HEK293T (cell line): ENCODE data around the gene VSTM4.

ENCODE experiments used
- CTCF ChIA-PET: fragments of 350-600 bp; formaldehyde crosslinking; extraction: SDS; loops from one replicate; lab custom pipeline; 2021; ENCODE audit warnings: antibody characterized with exemption, inconsistent platforms; lab: Yijun Ruan, JAX
- POLR2A ChIA-PET: fragments of 350-600 bp; formaldehyde crosslinking; extraction: SDS; loops from one replicate; lab custom pipeline; 2020; ENCODE audit warnings: antibody characterized with exemption, inconsistent platforms; lab: Yijun Ruan, JAX
- DNase-seq: peaks from one replicate; pipeline ENCODE4 v3.0.0; 2012; ENCODE audit warnings: mixed read lengths; ENCODE audit errors: extremely low spot score
- ARNT ChIP-seq: fragments of 450-650 bp; IDR thresholded peaks from 2 replicates; pipeline ENCODE4 v1.6.1; 2017; ENCODE audit warnings: mild to moderate bottlenecking
- BHLHE40 ChIP-seq: fragments of 450-650 bp; IDR thresholded peaks from 2 replicates; pipeline ENCODE4 v1.6.1; 2016; ENCODE audit warnings: mild to moderate bottlenecking, moderate library complexity, borderline replicate concordance
- CTBP1 ChIP-seq: fragments of 450-650 bp; IDR thresholded peaks from 2 replicates; pipeline ENCODE4 v1.6.1; 2016; ENCODE audit warnings: borderline replicate concordance
- ELF4 ChIP-seq: fragments of 450-650 bp; IDR thresholded peaks from 2 replicates; pipeline ENCODE4 v1.6.1; 2017; ENCODE audit warnings: antibody characterized with exemption
- FOXA1 ChIP-seq: fragments of 450-650 bp; IDR thresholded peaks from 2 replicates; pipeline ENCODE4 v1.6.1; 2016; ENCODE audit warnings: mild to moderate bottlenecking
- FOXK2 ChIP-seq: fragments of 450-650 bp; IDR thresholded peaks from 2 replicates; pipeline ENCODE4 v1.6.1; 2016; ENCODE audit warnings: mild to moderate bottlenecking
- FOXM1 ChIP-seq: fragments of 450-650 bp; IDR thresholded peaks from 2 replicates; pipeline ENCODE4 v1.6.1; 2017; ENCODE audit warnings: mild to moderate bottlenecking, borderline replicate concordance
- HDGF ChIP-seq: fragments of 450-650 bp; IDR thresholded peaks from 2 replicates; pipeline ENCODE4 v1.6.1; 2017; ENCODE audit warnings: antibody characterized with exemption, borderline replicate concordance
- L3MBTL2 ChIP-seq: fragments of 450-650 bp; conservative IDR thresholded peaks from 2 replicates; pipeline ENCODE4 v1.6.1; 2016; ENCODE audit warnings: mild to moderate bottlenecking
- LEF1 ChIP-seq: fragments of 450-650 bp; IDR thresholded peaks from 2 replicates; pipeline ENCODE4 v1.6.1; 2017; ENCODE audit warnings: mild to moderate bottlenecking, borderline replicate concordance
- NFRKB ChIP-seq: fragments of 450-650 bp; IDR thresholded peaks from 2 replicates; pipeline ENCODE4 v1.6.1; 2016; ENCODE audit warnings: mild to moderate bottlenecking, moderate library complexity
- PKNOX1 ChIP-seq: fragments of 450-650 bp; IDR thresholded peaks from 2 replicates; pipeline ENCODE4 v1.6.1; 2016
- SP1 ChIP-seq: fragments of 450-650 bp; IDR thresholded peaks from 2 replicates; pipeline ENCODE4 v1.6.1; 2017
- SUZ12 ChIP-seq: fragments of 450-650 bp; IDR thresholded peaks from 2 replicates; pipeline ENCODE4 v1.6.1; 2016; ENCODE audit warnings: mild to moderate bottlenecking
- TARDBP ChIP-seq: fragments of 450-650 bp; IDR thresholded peaks from 2 replicates; pipeline ENCODE4 v1.6.1; 2016
- ZNF384 ChIP-seq: fragments of 450-650 bp; IDR thresholded peaks from 2 replicates; pipeline ENCODE4 v1.6.1; 2016

The VSTM4 gene

GRCh38 chr10:49058463-49059255, 56.7 kb downstream of the VSTM4 start:
- TF ChIP-seq PKNOX1 (no peak), CTBP1 (no peak), FOXK2 (no peak)
- no peak for DNase-seq
- ChIA-PET CTCF (no interaction called here), POLR2A (no interaction called here)

- ChIA-PET CTCF (no interaction called here), POLR2A (no interaction called here)
- no peak for DNase-seq
- TF ChIP-seq ZNF384, result no peak
- TF ChIP-seq ELF4, result no peak
- no peak for TF ChIP-seq SUZ12
- TF ChIP-seq TARDBP, result no peak
- TF ChIP-seq FOXM1, result no peak
- TF ChIP-seq SP1, result no peak
- TF ChIP-seq L3MBTL2, result no peak
- TF ChIP-seq ARNT, result no peak
- TF ChIP-seq CTBP1, result no peak
Observed at GRCh38 chr10:49057231-49057880, 58.0 kb downstream of the VSTM4 start.

- TF ChIP-seq SP1 (no peak), LEF1 (no peak), TARDBP (no peak), ZNF384 (no peak), HDGF (no peak), FOXK2 (no peak), ELF4 (no peak), SUZ12 (no peak), BHLHE40 (no peak), CTBP1 (no peak), NFRKB (no peak), FOXA1 (no peak), PKNOX1 (no peak)
- POLR2A ChIA-PET, result no interaction called here
- DNase-seq, result no peak
- CTCF ChIA-PET, result no interaction called here
Observed at GRCh38 chr10:49056356-49056755, 59.0 kb downstream of the VSTM4 start.

GRCh38 chr10:49055221-49055849, 60.0 kb downstream of the VSTM4 start:
- ChIA-PET CTCF (no interaction called here), POLR2A (no interaction called here)
- no peak for DNase-seq
- TF ChIP-seq LEF1 (no peak), SP1 (no peak), ZNF384 (no peak), ARNT (no peak), TARDBP (no peak), FOXM1 (no peak), ELF4 (no peak), FOXK2 (no peak), CTBP1 (no peak), L3MBTL2 (no peak), BHLHE40 (no peak), FOXA1 (no peak), SUZ12 (no peak), PKNOX1 (no peak), HDGF (no peak), NFRKB (no peak)

- no peak for DNase-seq
- TF ChIP-seq HDGF (no peak), FOXM1 (no peak), LEF1 (no peak), SUZ12 (no peak), SP1 (no peak), ZNF384 (no peak), ARNT (no peak), ELF4 (no peak), FOXA1 (no peak), FOXK2 (no peak)
- POLR2A ChIA-PET, result no interaction called here
- CTCF ChIA-PET, result no interaction called here
Observed at GRCh38 chr10:49054753-49055152, 60.6 kb downstream of the VSTM4 start.

- CTCF ChIA-PET, result no interaction called here
Observed at GRCh38 chr10:49053998-49054692, 61.2 kb downstream of the VSTM4 start.

More at GRCh38 chr10:49053998-49054692, 61.2 kb downstream of the VSTM4 start:
- no peak for TF ChIP-seq L3MBTL2
- TF ChIP-seq FOXA1, result no peak
- TF ChIP-seq HDGF, result no peak
- TF ChIP-seq CTBP1, result no peak
- TF ChIP-seq SP1, result no peak
- TF ChIP-seq ARNT, result no peak
- TF ChIP-seq TARDBP, result no peak
- no peak for TF ChIP-seq PKNOX1
- TF ChIP-seq FOXK2, result no peak
- no peak for TF ChIP-seq NFRKB
- no peak for TF ChIP-seq FOXM1
- TF ChIP-seq SUZ12, result no peak
- TF ChIP-seq ELF4, result no peak
- TF ChIP-seq BHLHE40, result no peak
- no peak for DNase-seq
- POLR2A ChIA-PET, result no interaction called here
